Measurements from ENCODE around the gene RHOH.

The RHOH gene

DNA sequence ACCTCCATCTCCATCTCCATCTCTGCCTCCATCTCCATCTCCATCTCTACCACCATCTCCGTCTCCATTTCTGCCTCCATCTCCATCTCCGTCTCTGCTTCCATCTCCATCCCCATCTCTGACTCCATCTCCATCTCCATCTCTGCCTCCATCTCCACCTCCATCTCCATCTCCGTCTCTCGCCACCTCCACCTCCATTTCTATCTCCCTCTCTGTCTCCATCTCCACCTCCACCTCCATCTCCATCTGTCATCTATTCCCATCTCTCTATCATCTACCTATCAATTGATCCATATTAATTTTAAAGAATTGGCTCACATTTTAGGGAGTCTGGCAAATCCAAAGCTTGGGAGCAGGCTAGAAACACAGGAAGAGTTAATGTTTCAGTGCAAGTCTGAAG is 98.7 kb downstream of the RHOH start:
- DNase-seq (ENCODE audit: low read depth in 2 of 2) = no peak
